Stimulated activated naive B cell treated with anti-CD40 and anti-IgM and Interleukin-4, amounts not matched to agents 10 μg/mL and 1 μg/mL and 100 μg/mL, for 72 hours (primary cell): Measurements from ENCODE around the gene REEP5.

Experiments used
- ATAC-seq, 2 donors: fragments of 150-1000 bp; cut with Tn5 transposase; replicated peaks; 2 replicates each; pipeline ENCODE4 v1.10.0; 2021; ENCODE audit warnings: moderate library complexity in 1 of 2
- DNase-seq: peaks from one replicate; pipeline ENCODE4 v3.0.0; 2021
- H3K27ac Mint-ChIP-seq: one replicate; pipeline ENCODE4 v1.8.0; 2022; ENCODE audit warnings: mild to moderate bottlenecking, mixed read lengths
- H3K27me3 Mint-ChIP-seq, 2 donors: one replicate each; pipeline ENCODE4 v1.8.0; 2022; ENCODE audit warnings: mixed read lengths in 2 of 2
- H3K36me3 Mint-ChIP-seq, 2 donors: one replicate each; pipeline ENCODE4 v1.8.0; 2022; ENCODE audit warnings: mixed read lengths in 2 of 2, mild to moderate bottlenecking in 1 of 2
- H3K4me1 Mint-ChIP-seq, 2 donors: one replicate each; pipeline ENCODE4 v1.8.0; 2022; ENCODE audit warnings: mixed read lengths in 2 of 2, mild to moderate bottlenecking in 1 of 2
- H3K4me3 Mint-ChIP-seq, 2 donors: one replicate each; pipeline ENCODE4 v1.8.0; 2022; ENCODE audit warnings: mild to moderate bottlenecking in 2 of 2, mixed read lengths in 2 of 2, moderate library complexity in 1 of 2
- H3K9me3 Mint-ChIP-seq, 2 donors: one replicate each; pipeline ENCODE4 v1.8.0; 2022; ENCODE audit warnings: mixed read lengths in 2 of 2, mild to moderate bottlenecking in 1 of 2

Gene REEP5

GRCh38 chr5:112951124-112951702, 29.2 kb upstream of the REEP5 start:
- Mint-ChIP-seq H3K4me1 (no peaks in the 10 kb centered on the region), H3K36me3 (no peaks in the 10 kb centered on the region), H3K27me3 (no peaks in the 10 kb centered on the region), H3K9me3 (peaks cover 0 to 3% of the 10 kb centered on the region in 2 donors), H3K27ac (no peak overlapping the region), H3K4me3 (no peak overlapping the region)
- DNase-seq (no peak), ATAC-seq (no peak)

GRCh38 chr5:112948458-112948857, 26.4 kb upstream of the REEP5 start:
- H3K36me3 Mint-ChIP-seq, result no peaks in the 10 kb centered on the region
- no peak for DNase-seq
- no peak overlapping the region for H3K4me3 Mint-ChIP-seq
- no peak for ATAC-seq
- no peaks in the 10 kb centered on the region for H3K27me3 Mint-ChIP-seq
- H3K4me1 Mint-ChIP-seq, result no peaks in the 10 kb centered on the region
- no peak overlapping the region for H3K27ac Mint-ChIP-seq
- H3K9me3 Mint-ChIP-seq, result peaks cover 0 to 3% of the 10 kb centered on the region in 2 donors

- H3K27ac Mint-ChIP-seq, result no peak overlapping the region
- H3K36me3 Mint-ChIP-seq, result no peaks in the 10 kb centered on the region
- DNase-seq (no peak), ATAC-seq (no peak)
- H3K9me3 Mint-ChIP-seq, result peaks cover 0 to 1% of the 10 kb centered on the region in 2 donors
- no peaks in the 10 kb centered on the region for H3K4me1 Mint-ChIP-seq
- no peaks in the 10 kb centered on the region for H3K27me3 Mint-ChIP-seq
- H3K4me3 Mint-ChIP-seq, result no peak overlapping the region
Measured at GRCh38 chr5:112940670-112941069, 18.6 kb upstream of the REEP5 start.

- H3K27me3 Mint-ChIP-seq, result no peaks in the 10 kb centered on the region
- no peak for ATAC-seq
- H3K36me3 Mint-ChIP-seq, result peaks cover 5 to 7% of the 10 kb centered on the region in 2 donors
- peaks cover 4 to 9% of the 10 kb centered on the region in 2 donors for H3K9me3 Mint-ChIP-seq
- no peak overlapping the region for H3K27ac Mint-ChIP-seq
- DNase-seq, result no peak
- H3K4me1 Mint-ChIP-seq, result peaks cover 5 to 11% of the 10 kb centered on the region in 2 donors
- no peak overlapping the region for H3K4me3 Mint-ChIP-seq
Measured at GRCh38 chr5:112938286-112938685, 16.3 kb upstream of the REEP5 start.

- Mint-ChIP-seq H3K9me3 (peaks cover 4 to 9% of the 10 kb centered on the region in 2 donors), H3K27me3 (no peaks in the 10 kb centered on the region), H3K4me1 (peaks cover 6 to 22% of the 10 kb centered on the region in 2 donors), H3K27ac (no peak overlapping the region), H3K36me3 (peaks cover 5 to 7% of the 10 kb centered on the region in 2 donors), H3K4me3 (no peak overlapping the region)
- DNase-seq (no peak), ATAC-seq (no peak)
Measured at GRCh38 chr5:112935675-112936074, 13.6 kb upstream of the REEP5 start.

- Mint-ChIP-seq H3K36me3 (peaks cover 5 to 7% of the 10 kb centered on the region in 2 donors), H3K4me1 (peaks cover 9 to 35% of the 10 kb centered on the region in 2 donors), H3K4me3 (no peak overlapping the region), H3K27me3 (no peaks in the 10 kb centered on the region), H3K27ac (no peak overlapping the region), H3K9me3 (peaks cover 4 to 9% of the 10 kb centered on the region in 2 donors)
- ATAC-seq (no peak), DNase-seq (no peak)
Measured at GRCh38 chr5:112934366-112934663, 12.3 kb upstream of the REEP5 start.

GRCh38 chr5:112933651-112934365, 11.8 kb upstream of the REEP5 start:
- H3K27me3 Mint-ChIP-seq, result no peaks in the 10 kb centered on the region
- H3K4me1 Mint-ChIP-seq, result peaks cover 11 to 41% of the 10 kb centered on the region in 2 donors
- no peak for DNase-seq
- H3K4me3 Mint-ChIP-seq, result no peak overlapping the region
- ATAC-seq, result no peak
- H3K36me3 Mint-ChIP-seq, result peaks cover 5 to 7% of the 10 kb centered on the region in 2 donors
- H3K9me3 Mint-ChIP-seq, result peaks cover 4 to 9% of the 10 kb centered on the region in 2 donors
- H3K27ac Mint-ChIP-seq, result no peak overlapping the region

- peaks cover 3 to 9% of the 10 kb centered on the region in 2 donors for H3K9me3 Mint-ChIP-seq
- H3K36me3 Mint-ChIP-seq, result peaks cover 5 to 7% of the 10 kb centered on the region in 2 donors
- DNase-seq, result no peak
- ATAC-seq, result no peak
- peaks cover 15 to 48% of the 10 kb centered on the region in 2 donors for H3K4me1 Mint-ChIP-seq
- H3K27ac Mint-ChIP-seq, result no peak overlapping the region
- H3K27me3 Mint-ChIP-seq, result no peaks in the 10 kb centered on the region
- no peak overlapping the region for H3K4me3 Mint-ChIP-seq
Measured at GRCh38 chr5:112933105-112933504, 11.1 kb upstream of the REEP5 start.

GRCh38 chr5:112931473-112931872, 9.4 kb upstream of the REEP5 start:
- peaks cover 23 to 63% of the 10 kb centered on the region in 2 donors for H3K4me1 Mint-ChIP-seq

GRCh38 chr5:112930082-112930344, 8.0 kb upstream of the REEP5 start:
- peaks cover 3 to 9% of the 10 kb centered on the region in 2 donors for H3K9me3 Mint-ChIP-seq
- no peaks in the 10 kb centered on the region for H3K27me3 Mint-ChIP-seq
- H3K27ac Mint-ChIP-seq, result no peak overlapping the region
- no peak overlapping the region for H3K4me3 Mint-ChIP-seq
- peaks cover 6 to 7% of the 10 kb centered on the region in 2 donors for H3K36me3 Mint-ChIP-seq
- ATAC-seq, result peak; percentile 75 to 82
- DNase-seq, result no peak
- H3K4me1 Mint-ChIP-seq, result peaks cover 24 to 66% of the 10 kb centered on the region in 2 donors

More at GRCh38 chr5:112931473-112931872, 9.4 kb upstream of the REEP5 start:
- Mint-ChIP-seq H3K27me3 (no peaks in the 10 kb centered on the region), H3K9me3 (peaks cover 3 to 9% of the 10 kb centered on the region in 2 donors), H3K4me3 (no peak overlapping the region), H3K27ac (no peak overlapping the region), H3K36me3 (peaks cover 5 to 7% of the 10 kb centered on the region in 2 donors)
- DNase-seq (no peak), ATAC-seq (no peak)

- Mint-ChIP-seq H3K4me3 (peak overlapping the region; percentile 56 to 67), H3K36me3 (peaks cover 7% of the 10 kb centered on the region in 2 donors), H3K27me3 (no peaks in the 10 kb centered on the region), H3K27ac (peak overlapping the region; percentile 87), H3K9me3 (peaks cover 3 to 7% of the 10 kb centered on the region in 2 donors), H3K4me1 (peaks cover 26 to 68% of the 10 kb centered on the region in 2 donors)
- DNase-seq (no peak), ATAC-seq (peak; percentile 75)
Measured at GRCh38 chr5:112929336-112930081, 7.5 kb upstream of the REEP5 start.

GRCh38 chr5:112923988-112924387, 2.0 kb upstream of the REEP5 start:
- no peaks in the 10 kb centered on the region for H3K27me3 Mint-ChIP-seq
- ATAC-seq (no peak), DNase-seq (no peak)
- H3K9me3 Mint-ChIP-seq, result no peaks in the 10 kb centered on the region
- H3K4me3 Mint-ChIP-seq, result peak overlapping the region; percentile 80 to 100
- H3K36me3 Mint-ChIP-seq, result peaks cover 10 to 14% of the 10 kb centered on the region in 2 donors
- peaks cover 35 to 69% of the 10 kb centered on the region in 2 donors for H3K4me1 Mint-ChIP-seq
- H3K27ac Mint-ChIP-seq, result peak overlapping the region; percentile 85

- peaks cover 16 to 20% of the 10 kb centered on the region in 2 donors for H3K36me3 Mint-ChIP-seq
- no peaks in the 10 kb centered on the region for H3K9me3 Mint-ChIP-seq
- ATAC-seq (peak; percentile 49 to 57), DNase-seq (peak; percentile 41)
- H3K27ac Mint-ChIP-seq, result peak overlapping the region; percentile 85
- peaks cover 39 to 69% of the 10 kb centered on the region in 2 donors for H3K4me1 Mint-ChIP-seq
- H3K27me3 Mint-ChIP-seq, result no peaks in the 10 kb centered on the region
- peak overlapping the region; percentile 80 to 100 for H3K4me3 Mint-ChIP-seq
Measured at GRCh38 chr5:112923148-112923917, 1.3 kb upstream of the REEP5 start.
